Suprapubic skin (tissue), 3 donors: Measurements from ENCODE around the gene CHRNA9.

Experiments used
- CTCF ChIP-seq, 2 donors: fragments of 200-600 bp in 1 of 2; fragments of 450-650 bp in 1 of 2; sonication (generic) in 1 of 2; IDR thresholded peaks; one replicate each; pipeline ENCODE4 v1.5.1; 2016 to 2019; ENCODE audit warnings: antibody characterized with exemption in 2 of 2, mild to moderate bottlenecking in 1 of 2, moderate library complexity in 1 of 2
- POLR2A ChIP-seq, 2 donors: fragments of 450-650 bp; IDR thresholded peaks; one replicate each; pipeline ENCODE4 v1.6.1; 2017; ENCODE audit warnings: antibody characterized with exemption in 2 of 2, mild to moderate bottlenecking in 2 of 2, moderate library complexity in 2 of 2

GRCh38 chr4:40289366-40290188 is 45.6 kb upstream of the CHRNA9 start:
- TF ChIP-seq CTCF (IDR thresholded peaks at IDR 0.05) (no peak), POLR2A (IDR thresholded peaks at IDR 0.05) (no peak)
